Measurements from ENCODE around the gene NEK7.

- no peak for TF ChIP-seq POLR2A (IDR thresholded peaks at IDR 0.05)
- TF ChIP-seq, protein P1, sequence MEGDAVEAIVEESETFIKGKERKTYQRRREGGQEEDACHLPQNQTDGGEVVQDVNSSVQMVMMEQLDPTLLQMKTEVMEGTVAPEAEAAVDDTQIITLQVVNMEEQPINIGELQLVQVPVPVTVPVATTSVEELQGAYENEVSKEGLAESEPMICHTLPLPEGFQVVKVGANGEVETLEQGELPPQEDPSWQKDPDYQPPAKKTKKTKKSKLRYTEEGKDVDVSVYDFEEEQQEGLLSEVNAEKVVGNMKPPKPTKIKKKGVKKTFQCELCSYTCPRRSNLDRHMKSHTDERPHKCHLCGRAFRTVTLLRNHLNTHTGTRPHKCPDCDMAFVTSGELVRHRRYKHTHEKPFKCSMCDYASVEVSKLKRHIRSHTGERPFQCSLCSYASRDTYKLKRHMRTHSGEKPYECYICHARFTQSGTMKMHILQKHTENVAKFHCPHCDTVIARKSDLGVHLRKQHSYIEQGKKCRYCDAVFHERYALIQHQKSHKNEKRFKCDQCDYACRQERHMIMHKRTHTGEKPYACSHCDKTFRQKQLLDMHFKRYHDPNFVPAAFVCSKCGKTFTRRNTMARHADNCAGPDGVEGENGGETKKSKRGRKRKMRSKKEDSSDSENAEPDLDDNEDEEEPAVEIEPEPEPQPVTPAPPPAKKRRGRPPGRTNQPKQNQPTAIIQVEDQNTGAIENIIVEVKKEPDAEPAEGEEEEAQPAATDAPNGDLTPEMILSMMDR (IDR thresholded peaks at IDR 0.05) = no peak
Measured at GRCh38 chr1:198281911-198282310, 125.1 kb downstream of the NEK7 start.

Measured in uterus (tissue), 2 donors.